Measurements from ENCODE around the gene RIT2. TPM values are rescaled to one million over a fixed set of nuclear protein-coding genes. Genes with fewer than 3 reads are reported as not detected.

Gene RIT2
- total RNA-seq: not detected in 2 replicates

GRCh38 chr18:43115076-43115921 is at the start of gene RIT2:
Gene RIT2, minus strand, starts transcription at chr18:43115685.

Other genes with a start within 250 kb of the RIT2 start
- not detected in 2 replicates for gene SYT4, start 161.8 kb upstream of the RIT2 start, total RNA-seq